ENCODE data around the gene TTC34. TPM values are rescaled to one million over a fixed set of nuclear protein-coding genes. Genes with fewer than 3 reads are reported as not detected.
"Not testable (repeated sequence)": the region's sequence is repeated elsewhere in the genome, so short reads cannot be mapped to it uniquely, and the experiment has no call there.

TTC34 gene
- total and polyA plus RNA-seq, 3 experiments from 2014 or later: 0.17 to 1.1 (median 1.1) TPM

DNA sequence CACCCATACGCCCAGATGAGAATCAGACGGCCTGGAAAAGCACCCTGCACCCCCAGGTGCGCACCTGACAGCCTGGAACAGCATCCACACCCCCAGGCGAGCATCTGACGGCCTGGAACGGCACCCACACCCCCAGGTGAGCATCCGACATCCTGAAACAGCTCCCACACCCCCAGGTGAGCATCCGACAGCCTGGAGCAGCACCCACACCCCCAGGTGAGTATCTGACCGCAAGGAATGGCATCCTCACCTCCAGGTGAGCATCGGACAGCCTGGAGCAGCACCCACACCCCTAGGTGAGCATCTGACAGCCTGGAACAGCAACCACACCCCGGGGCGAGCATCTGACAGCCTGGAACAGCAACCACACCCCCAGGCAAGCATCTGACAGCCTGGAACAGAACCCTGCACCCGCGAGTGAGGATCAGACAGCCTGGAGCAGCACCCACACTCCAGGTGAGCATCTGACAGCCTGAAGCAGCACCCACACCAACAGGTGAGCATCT, 147.0 kb downstream of the TTC34 start:
- POLR2A ChIA-PET; H3K4me1 ChIP-seq (ENCODE audit: insufficient read depth, low read length); H3K27ac ChIP-seq (ENCODE audit: low read depth, low read length); H3K36me3 Mint-ChIP-seq; H3K4me3 ChIP-seq (ENCODE audit: low read length); H3K9me3 Mint-ChIP-seq; H3K4me1 Mint-ChIP-seq; H3K9me3 ChIP-seq (ENCODE audit: low read length); H3K4me3 Mint-ChIP-seq; CTCF ChIA-PET; H3K36me3 ChIP-seq (ENCODE audit: insufficient read depth, low read length): not testable (repeated sequence)
- Mint-ChIP-seq H3K27ac (peak overlapping the region in 5 of 8 donors; percentile 15 to 50 (median 28)), H3K27me3 (peaks cover 37 to 48% of the 10 kb centered on the region in 2 donors)
- peak in 1 of 5 donors; percentile 67 for DNase-seq
- peaks cover 48% of the 10 kb centered on the region for H3K27me3 ChIP-seq (ENCODE audit: insufficient read depth, low read length, poor library complexity, severe bottlenecking)

DNA sequence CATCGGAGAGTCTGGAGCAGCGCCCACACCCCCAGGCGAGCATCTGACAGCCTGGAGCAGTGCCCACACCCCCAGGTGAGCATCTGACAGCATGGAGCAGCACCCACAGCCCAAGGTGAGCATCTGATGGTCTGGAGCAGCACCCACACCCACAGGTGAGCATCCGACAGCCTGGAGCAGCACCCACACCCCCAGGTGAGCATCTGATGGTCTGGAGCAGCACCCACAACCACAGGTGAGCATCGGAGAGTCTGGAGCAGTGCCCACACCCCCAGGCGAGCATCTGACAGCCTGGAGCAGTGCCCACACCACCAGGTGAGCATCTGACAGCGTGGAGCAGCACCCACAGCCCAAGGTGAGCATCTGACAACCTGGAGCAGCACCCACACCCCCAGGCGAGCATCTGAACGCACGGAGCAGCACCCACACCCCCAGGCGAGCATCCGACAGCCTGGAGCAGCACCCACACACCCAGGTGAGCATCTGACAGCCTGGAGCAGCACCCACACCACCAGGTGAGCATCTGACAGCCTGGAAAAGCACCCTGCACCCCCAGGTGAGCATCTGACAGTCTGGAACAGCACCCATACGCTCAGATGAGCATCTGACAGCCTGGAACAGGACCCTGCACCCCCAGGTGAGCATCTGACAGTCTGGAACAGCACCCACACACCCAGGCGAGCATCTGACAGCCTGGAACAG, 147.6 kb downstream of the TTC34 start:
- CTCF ChIA-PET; H3K4me3 Mint-ChIP-seq; H3K4me3 ChIP-seq (ENCODE audit: low read length); H3K9me3 ChIP-seq (ENCODE audit: low read length); H3K27ac ChIP-seq (ENCODE audit: low read depth, low read length); H3K4me1 ChIP-seq (ENCODE audit: insufficient read depth, low read length); H3K9me3 Mint-ChIP-seq; H3K36me3 Mint-ChIP-seq; POLR2A ChIA-PET; H3K4me1 Mint-ChIP-seq; H3K36me3 ChIP-seq (ENCODE audit: insufficient read depth, low read length): not testable (repeated sequence)
- peaks cover 48% of the 10 kb centered on the region for H3K27me3 ChIP-seq (ENCODE audit: insufficient read depth, low read length, poor library complexity, severe bottlenecking)
- H3K27ac Mint-ChIP-seq: peak overlapping the region in 2 of 8 donors; percentile 6 to 15
- DNase-seq: peak in 2 of 5 donors; percentile 35 to 76
- peaks cover 37 to 48% of the 10 kb centered on the region in 2 donors for H3K27me3 Mint-ChIP-seq

- H3K4me3 Mint-ChIP-seq; H3K9me3 Mint-ChIP-seq; H3K36me3 Mint-ChIP-seq; H3K4me1 Mint-ChIP-seq; POLR2A ChIA-PET; H3K36me3 ChIP-seq (ENCODE audit: insufficient read depth, low read length); H3K27ac ChIP-seq (ENCODE audit: low read depth, low read length); H3K9me3 ChIP-seq (ENCODE audit: low read length); H3K4me3 ChIP-seq (ENCODE audit: low read length); H3K4me1 ChIP-seq (ENCODE audit: insufficient read depth, low read length); CTCF ChIA-PET: not testable (repeated sequence)
- peaks cover 38 to 48% of the 10 kb centered on the region in 2 donors for H3K27me3 Mint-ChIP-seq
- peak overlapping the region in 1 of 8 donors; percentile 14 for H3K27ac Mint-ChIP-seq
- peak in 2 of 5 donors; percentile 20 to 70 for DNase-seq
- peaks cover 48% of the 10 kb centered on the region for H3K27me3 ChIP-seq (ENCODE audit: insufficient read depth, low read length, poor library complexity, severe bottlenecking)
These were observed 148.4 kb downstream of the TTC34 start for GRCh38 chr1:2652926-2653571.

DNA sequence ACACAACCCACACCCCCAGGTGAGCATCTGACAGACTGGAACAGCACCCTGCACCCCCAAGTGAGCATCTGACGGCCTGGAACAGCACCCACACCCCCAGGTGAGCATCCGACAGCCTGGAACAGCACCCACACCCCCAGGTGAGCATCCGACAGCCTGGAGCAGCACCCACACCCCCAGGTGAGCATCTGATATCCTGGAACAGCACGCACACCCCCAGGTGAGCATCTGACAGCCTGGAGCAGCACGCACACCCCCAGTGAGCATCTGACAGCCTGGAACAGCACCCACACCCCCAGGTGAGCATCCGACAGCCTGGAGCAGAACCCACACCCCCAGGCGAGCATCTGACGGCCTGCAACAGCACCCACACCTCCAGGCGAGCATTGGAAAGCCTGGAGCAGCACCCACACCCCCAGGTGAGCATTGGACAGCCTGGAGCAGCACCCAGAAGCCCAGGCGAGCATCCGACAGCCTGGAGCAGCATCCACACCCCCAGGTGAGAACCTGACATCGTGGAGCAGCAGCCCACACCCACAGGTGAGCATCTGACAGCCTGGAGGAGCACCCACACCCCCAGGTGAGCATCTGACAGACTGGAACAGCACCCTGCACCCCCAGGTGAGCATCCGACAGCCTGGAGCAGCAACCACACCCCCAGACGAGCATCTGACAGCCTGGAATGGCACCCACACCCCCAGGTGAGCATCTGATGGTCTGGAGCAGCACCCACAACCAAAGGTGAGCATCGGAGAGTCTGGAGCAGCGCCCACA, 149.2 kb downstream of the TTC34 start:
- H3K4me1 Mint-ChIP-seq; H3K4me3 ChIP-seq (ENCODE audit: low read length); H3K4me3 Mint-ChIP-seq; H3K36me3 ChIP-seq (ENCODE audit: insufficient read depth, low read length); H3K4me1 ChIP-seq (ENCODE audit: insufficient read depth, low read length); H3K36me3 Mint-ChIP-seq; CTCF ChIA-PET; H3K9me3 ChIP-seq (ENCODE audit: low read length); POLR2A ChIA-PET; H3K27ac ChIP-seq (ENCODE audit: low read depth, low read length); H3K9me3 Mint-ChIP-seq: not testable (repeated sequence)
- DNase-seq: peak in 1 of 5 donors; percentile 58
- H3K27me3 ChIP-seq (ENCODE audit: insufficient read depth, low read length, poor library complexity, severe bottlenecking): peaks cover 48% of the 10 kb centered on the region
- peaks cover 38 to 48% of the 10 kb centered on the region in 2 donors for H3K27me3 Mint-ChIP-seq
- peak overlapping the region in 3 of 8 donors; percentile 2 to 86 (median 14) for H3K27ac Mint-ChIP-seq

DNA sequence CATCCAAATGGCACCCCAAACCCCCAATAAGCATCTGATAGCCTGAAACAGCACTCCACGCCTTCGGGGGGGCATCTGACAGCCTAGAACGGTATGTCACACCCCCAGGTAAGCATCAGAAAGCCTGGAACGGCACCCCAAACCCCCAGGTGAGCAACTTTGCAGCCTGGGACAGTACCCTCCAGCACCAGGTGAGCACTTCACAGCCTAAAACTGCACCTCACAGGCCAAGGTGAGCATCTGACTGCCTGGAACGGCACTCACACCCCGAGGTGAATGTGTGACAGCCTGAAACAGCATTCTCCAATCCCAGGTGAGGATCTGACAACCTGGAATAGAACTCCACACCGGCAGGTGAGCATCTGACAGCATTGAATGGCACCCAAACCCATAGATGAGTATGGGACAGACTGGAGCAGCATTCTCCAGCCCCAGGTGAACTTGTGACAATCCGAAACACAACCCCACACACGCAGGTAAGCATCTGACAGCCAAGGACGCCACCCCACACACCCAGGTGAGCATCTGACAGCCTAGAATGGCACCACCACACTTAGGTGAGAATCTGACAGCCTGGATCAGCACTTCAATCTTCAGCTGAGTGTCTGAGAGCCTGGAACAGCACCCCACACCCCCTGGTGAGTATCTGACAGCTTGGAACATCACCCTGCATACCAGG, 150.4 kb downstream of the TTC34 start:
- no peak overlapping the region for H3K4me3 Mint-ChIP-seq
- Histone ChIP-seq H3K27ac (ENCODE audit: low read depth, low read length) (no peak overlapping the region), H3K4me1 (ENCODE audit: insufficient read depth, low read length) (no peaks in the 10 kb centered on the region), H3K36me3 (ENCODE audit: insufficient read depth, low read length) (no peaks in the 10 kb centered on the region), H3K27me3 (ENCODE audit: insufficient read depth, low read length, poor library complexity, severe bottlenecking) (peaks cover 47% of the 10 kb centered on the region), H3K4me3 (ENCODE audit: low read length) (no peak overlapping the region), H3K9me3 (ENCODE audit: low read length) (no peaks in the 10 kb centered on the region)
- peaks cover 6 to 14% (median 10%) of the 10 kb centered on the region in 5 donors for H3K9me3 Mint-ChIP-seq
- POLR2A ChIA-PET: no interaction called here
- no peaks in the 10 kb centered on the region for H3K4me1 Mint-ChIP-seq
- peak in 1 of 5 donors; percentile 30 for DNase-seq
- CTCF ChIA-PET: no interaction called here
- H3K27me3 Mint-ChIP-seq: peaks cover 38 to 48% of the 10 kb centered on the region in 2 donors
- no peak overlapping the region for H3K27ac Mint-ChIP-seq
- peaks cover 0 to 10% (median 2%) of the 10 kb centered on the region in 3 donors for H3K36me3 Mint-ChIP-seq

GRCh38 chr1:2646837-2647236, 154.7 kb downstream of the TTC34 start:
- peaks cover 0 to 10% (median 0%) of the 10 kb centered on the region in 3 donors for H3K36me3 Mint-ChIP-seq
- Histone ChIP-seq H3K27me3 (ENCODE audit: insufficient read depth, low read length, poor library complexity, severe bottlenecking) (peaks cover 12% of the 10 kb centered on the region), H3K4me3 (ENCODE audit: low read length) (no peak overlapping the region), H3K9me3 (ENCODE audit: low read length) (no peaks in the 10 kb centered on the region), H3K36me3 (ENCODE audit: insufficient read depth, low read length) (no peaks in the 10 kb centered on the region), H3K27ac (ENCODE audit: low read depth, low read length) (no peak overlapping the region), H3K4me1 (ENCODE audit: insufficient read depth, low read length) (peaks cover 11% of the 10 kb centered on the region)
- DNase-seq: no peak
- ChIA-PET CTCF (no interaction called here), POLR2A (no interaction called here)
- H3K9me3 Mint-ChIP-seq: peaks cover 6 to 14% (median 10%) of the 10 kb centered on the region in 5 donors
- H3K4me3 Mint-ChIP-seq: peak overlapping the region in 2 of 7 donors; percentile 44 to 58
- peak overlapping the region in 1 of 8 donors; percentile 35 for H3K27ac Mint-ChIP-seq
- H3K27me3 Mint-ChIP-seq: peaks cover 1 to 8% of the 10 kb centered on the region in 2 donors
- peaks cover 3 to 16% (median 9%) of the 10 kb centered on the region in 3 donors for H3K4me1 Mint-ChIP-seq

DNA sequence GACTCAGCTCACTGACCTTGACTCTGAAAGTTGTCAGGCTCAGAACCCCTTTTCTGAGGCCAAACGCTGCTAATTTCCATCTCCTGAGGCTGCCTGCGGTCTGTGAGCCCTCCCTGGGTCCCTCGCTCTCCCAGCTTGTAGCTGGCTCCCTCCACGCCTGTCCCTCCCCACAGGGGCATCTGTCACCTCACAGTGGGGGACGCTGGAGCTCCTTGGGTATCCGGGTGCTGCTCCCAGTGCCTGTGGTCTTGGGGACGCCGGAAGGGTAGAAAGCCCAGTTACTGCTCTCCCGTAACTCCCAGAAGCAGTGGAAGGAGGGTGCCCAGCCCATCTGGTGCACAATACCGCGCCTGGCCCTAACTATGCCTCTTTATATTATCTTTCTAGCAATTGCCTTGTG, 155.7 kb downstream of the TTC34 start:
- Mint-ChIP-seq H3K27me3 (peaks cover 0 to 1% of the 10 kb centered on the region in 2 donors), H3K36me3 (peaks cover 0 to 10% (median 0%) of the 10 kb centered on the region in 3 donors), H3K9me3 (peaks cover 6 to 14% (median 10%) of the 10 kb centered on the region in 5 donors), H3K4me3 (peak overlapping the region in 2 of 7 donors; percentile 35 to 73), H3K4me1 (peaks cover 3 to 16% (median 9%) of the 10 kb centered on the region in 3 donors), H3K27ac (peak overlapping the region in 3 of 8 donors; percentile 33 to 62 (median 42))
- Histone ChIP-seq H3K4me1 (ENCODE audit: insufficient read depth, low read length) (peaks cover 13% of the 10 kb centered on the region), H3K27me3 (ENCODE audit: insufficient read depth, low read length, poor library complexity, severe bottlenecking) (peaks cover 5% of the 10 kb centered on the region), H3K4me3 (ENCODE audit: low read length) (no peak overlapping the region), H3K36me3 (ENCODE audit: insufficient read depth, low read length) (no peaks in the 10 kb centered on the region), H3K9me3 (ENCODE audit: low read length) (no peaks in the 10 kb centered on the region), H3K27ac (ENCODE audit: low read depth, low read length) (no peak overlapping the region)
- ChIA-PET CTCF (interaction anchor here (1.5 kb wide), 1 partner anchor 230 kb away, joined by 6 read pairs; no protein-coding TSS in a partner anchor), POLR2A (no interaction called here)
- DNase-seq: peak in 1 of 5 donors; percentile 36
